IMR-90 (cell line): ENCODE results near the gene PDZK1. TPM values are rescaled to one million over a fixed set of nuclear protein-coding genes. Genes with fewer than 3 reads are reported as not detected.
"Not testable (repeated sequence)": the region's sequence is repeated elsewhere in the genome, so short reads cannot be mapped to it uniquely, and the experiment has no call there.

Source experiments
- ATAC-seq: fragments of 200-7000 bp; cut with Tn5 transposase; 2 replicates; pipeline ENCODE4 v1.9.1; 2020; ENCODE audit warnings: low read depth, mild to moderate bottlenecking, moderate library complexity
- BruUV-seq: library from RNA; stranded (reverse); fragments of 400-500 nt; replicated peaks from 2 replicates; lab custom pipeline; 2021; lab: Mats Ljungman, UMichigan
- CTCF ChIA-PET: fragments of 300-600 bp; formaldehyde crosslinking; extraction: SDS; loops from one replicate; lab custom pipeline; 2021; ENCODE audit warnings: antibody characterized with exemption; lab: Yijun Ruan, JAX
- POLR2A ChIA-PET: fragments of 300-600 bp; sonication (Branson Sonifier 250); formaldehyde crosslinking; loops from one replicate; lab custom pipeline; 2022; ENCODE audit warnings: antibody characterized with exemption; ENCODE audit not compliant: unreplicated experiment; lab: Charles Lee
- DNase-seq: peaks from one replicate; pipeline ENCODE4 v3.0.0; 2013
- H2AFZ ChIP-seq: replicated peaks from 2 replicates; pipeline ENCODE3; 2013; ENCODE audit warnings: low read length, mild to moderate bottlenecking; ENCODE audit not compliant: poor library complexity
- H2AK5ac ChIP-seq: 2 replicates; pipeline ENCODE4 v1.6.1; 2013; ENCODE audit warnings: low read depth, low read length, inconsistent platforms
- H2AK9ac ChIP-seq: replicated peaks from 2 replicates; pipeline ENCODE3; 2013; ENCODE audit warnings: mild to moderate bottlenecking, low read depth, low read length, moderate library complexity; ENCODE audit not compliant: poor library complexity
- H2BK120ac ChIP-seq: 2 replicates; pipeline ENCODE4 v1.6.1; 2013; ENCODE audit warnings: low read depth, low read length, inconsistent platforms
- H2BK15ac ChIP-seq: 3 replicates; pipeline ENCODE4 v1.6.1; 2013; ENCODE audit warnings: low read depth, low read length, inconsistent platforms
- H2BK20ac ChIP-seq: 2 replicates; pipeline ENCODE4 v1.6.1; 2013; ENCODE audit warnings: low read depth, mild to moderate bottlenecking, inconsistent platforms, low read length, moderate library complexity
- H2BK5ac ChIP-seq: 2 replicates; pipeline ENCODE4 v1.6.1; 2013; ENCODE audit warnings: mild to moderate bottlenecking, low read depth, low read length, inconsistent platforms; ENCODE audit not compliant: poor library complexity, severe bottlenecking
- H3K14ac ChIP-seq: replicated peaks from 2 replicates; pipeline ENCODE4 v1.6.1; 2013; ENCODE audit warnings: low read depth, low read length, inconsistent platforms
- H3K18ac ChIP-seq: 2 replicates; pipeline ENCODE4 v1.6.1; 2013; ENCODE audit warnings: low read depth, low read length, control low read depth
- H3K23ac ChIP-seq: 2 replicates; pipeline ENCODE4 v1.6.1; 2013; ENCODE audit warnings: low read depth, low read length, inconsistent platforms
- H3K27ac ChIP-seq: 2 replicates; pipeline ENCODE4 v1.5.1; 2013; ENCODE audit warnings: mild to moderate bottlenecking, control low read depth, low read length; ENCODE audit not compliant: insufficient read depth
- H3K27me3 ChIP-seq: 2 replicates; pipeline ENCODE4 v1.6.1; 2013; ENCODE audit warnings: low read length; ENCODE audit not compliant: control insufficient read depth, insufficient read depth
- H3K36me3 ChIP-seq: 2 replicates; pipeline ENCODE4 v1.6.1; 2013; ENCODE audit warnings: low read length, mixed read lengths; ENCODE audit not compliant: control insufficient read depth, insufficient read depth
- H3K4ac ChIP-seq: 2 replicates; pipeline ENCODE4 v1.6.1; 2013; ENCODE audit warnings: low read depth, low read length, inconsistent platforms
- H3K4me1 ChIP-seq: 2 replicates; pipeline ENCODE4 v1.6.1; 2013; ENCODE audit warnings: low read length, mixed read lengths; ENCODE audit not compliant: control insufficient read depth, insufficient read depth
- H3K4me2 ChIP-seq: 2 replicates; pipeline ENCODE4 v1.6.1; 2013; ENCODE audit warnings: low read depth, mild to moderate bottlenecking, control low read depth, low read length, moderate library complexity
- H3K4me3 ChIP-seq: 2 replicates; pipeline ENCODE4 v1.5.1; 2013; ENCODE audit warnings: low read depth, mild to moderate bottlenecking, control low read depth, low read length, moderate library complexity; ENCODE audit not compliant: insufficient read depth
- H3K56ac ChIP-seq: 2 replicates; pipeline ENCODE4 v1.6.1; 2013; ENCODE audit warnings: low read length, inconsistent platforms; ENCODE audit not compliant: insufficient read depth; ENCODE audit errors: extremely low read depth
- H3K79me1 ChIP-seq, 2 experiments: 2 replicates each; pipeline ENCODE4 v1.6.1; 2013; ENCODE audit warnings: low read length in 2 of 2, inconsistent platforms in 1 of 2, low read depth in 1 of 2
- H3K9ac ChIP-seq: 2 replicates; pipeline ENCODE4 v1.6.1; 2013; ENCODE audit warnings: low read depth, low read length, control low read depth
- H3K9me1 ChIP-seq: 2 replicates; pipeline ENCODE4 v1.6.1; 2013; ENCODE audit warnings: low read length, inconsistent platforms; ENCODE audit not compliant: insufficient read depth
- H3K9me3 ChIP-seq: 2 replicates; pipeline ENCODE4 v1.6.1; 2013; ENCODE audit warnings: low read length; ENCODE audit not compliant: control insufficient read depth, insufficient read depth
- H4K20me1 ChIP-seq: 2 replicates; pipeline ENCODE4 v1.6.1; 2013; ENCODE audit warnings: low read length, inconsistent platforms; ENCODE audit not compliant: insufficient read depth
- H4K5ac ChIP-seq: 2 replicates; pipeline ENCODE4 v1.6.1; 2013; ENCODE audit warnings: mild to moderate bottlenecking, low read depth, low read length, control low read depth
- H4K8ac ChIP-seq, 2 experiments: 2 replicates each; pipeline ENCODE4 v1.6.1; 2013; ENCODE audit warnings: low read depth in 2 of 2, low read length in 2 of 2, control low read depth in 1 of 2, inconsistent platforms in 1 of 2
- H4K91ac ChIP-seq: 2 replicates; pipeline ENCODE4 v1.6.1; 2013; ENCODE audit warnings: low read depth, low read length, inconsistent platforms; ENCODE audit not compliant: insufficient read depth
- WGBS, 2 experiments: methylation state at CpG; one replicate each; pipeline versions ENCODE4 v1.1.5 to v1.1.7; 2013; ENCODE audit warnings: missing lambda C conversion rate in 2 of 2; ENCODE audit not compliant: insufficient read length in 1 of 2; ENCODE audit errors: extremely low coverage in 2 of 2; 5-methylcytosine and 5-hydroxymethylcytosine counted together
- dilution Hi-C: fragments of 300-500 bp; cut with HindIII; formaldehyde crosslinking; loops from one replicate; pipeline ENCODE4 v1.14.3; 2018; ENCODE audit warnings: low sequenced_read_pairs; ENCODE audit not compliant: unreplicated experiment
- in situ Hi-C: fragments of 300-500 bp; cut with MboI; formaldehyde crosslinking; loops from 3 replicates; pipeline ENCODE4 v1.14.3; 2019; ENCODE audit warnings: low sequenced_read_pairs, inconsistent platforms, mixed read lengths
- intact Hi-C: fragments of 100-400 bp; cut with micrococcal nuclease; formaldehyde crosslinking; loops from 2 replicates; pipeline ENCODE4 v1.10.0; 2022
- polyA plus RNA-seq, 3 experiments: library from polyadenylated mRNA; depleted of rRNA; stranded (reverse); fragments of >200 nt; gene quantifications; 2 replicates each; pipeline ENCODE4 v1.2.3, GENCODE V29; 2012; ENCODE audit warnings: low replicate concordance in 1 of 3
- total RNA-seq: library from RNA; depleted of rRNA; stranded (reverse); fragments of >200 nt; gene quantifications from 2 replicates; pipeline ENCODE4 v1.2.3, GENCODE V29; 2012

The PDZK1 gene
- total and polyA plus RNA-seq, 2 of the 4 experiments (the other 2 are of a cell fraction): 1.4 to 2.1 TPM

- H2AK9ac ChIP-seq, ATAC-seq, H2BK5ac ChIP-seq, H2BK15ac ChIP-seq, H4K5ac ChIP-seq, DNase-seq, H3K9me3 ChIP-seq, dilution Hi-C loops, H2AFZ ChIP-seq, H2AK5ac ChIP-seq, H3K4me3 ChIP-seq, H3K23ac ChIP-seq, H3K4me2 ChIP-seq, H3K18ac ChIP-seq, H2BK120ac ChIP-seq, POLR2A ChIA-PET, H3K9ac ChIP-seq, H3K27ac ChIP-seq, H4K91ac ChIP-seq, H2BK20ac ChIP-seq, intact Hi-C loops, H3K4me1 ChIP-seq, in situ Hi-C loops, H3K36me3 ChIP-seq, H4K20me1 ChIP-seq, CTCF ChIA-PET, H4K8ac ChIP-seq, H3K9me1 ChIP-seq, H3K56ac ChIP-seq, H3K27me3 ChIP-seq, H3K4ac ChIP-seq, H3K14ac ChIP-seq, BruUV-seq, H3K79me1 ChIP-seq: not testable (repeated sequence)
- WGBS, 2 experiments: no CpG with 5 or more reads among the region's 1 CpG
Observed at GRCh38 chr1:145673217-145673616, 34.0 kb downstream of the PDZK1 start.

GRCh38 chr1:145670995-145671745 lies 36.0 kb downstream of the PDZK1 start:
- intact Hi-C loops, H4K91ac ChIP-seq: not testable (repeated sequence)

More at GRCh38 chr1:145670995-145671745, 36.0 kb downstream of the PDZK1 start:
- H3K27ac ChIP-seq, H3K9me3 ChIP-seq, H2BK15ac ChIP-seq, H4K20me1 ChIP-seq, POLR2A ChIA-PET, H3K36me3 ChIP-seq, H3K14ac ChIP-seq, DNase-seq, H2BK120ac ChIP-seq, ATAC-seq, H3K4me1 ChIP-seq, H2AK9ac ChIP-seq, H3K9ac ChIP-seq, H3K56ac ChIP-seq, H4K8ac ChIP-seq, H3K18ac ChIP-seq, H3K9me1 ChIP-seq, CTCF ChIA-PET, BruUV-seq, in situ Hi-C loops, H3K79me1 ChIP-seq, H2AK5ac ChIP-seq, H3K23ac ChIP-seq, H2BK5ac ChIP-seq, H4K5ac ChIP-seq, H3K4me2 ChIP-seq, H3K27me3 ChIP-seq, H3K4me3 ChIP-seq, H3K4ac ChIP-seq, dilution Hi-C loops, H2BK20ac ChIP-seq, H2AFZ ChIP-seq: not testable (repeated sequence)
- WGBS, 2 experiments: no CpG with 5 or more reads among the region's 3 CpGs
